Measurements from ENCODE around the gene GNB1L.
"Not testable (repeated sequence)": the region's sequence is repeated elsewhere in the genome, so short reads cannot be mapped to it uniquely, and the experiment has no call there.

Gene GNB1L

DNA sequence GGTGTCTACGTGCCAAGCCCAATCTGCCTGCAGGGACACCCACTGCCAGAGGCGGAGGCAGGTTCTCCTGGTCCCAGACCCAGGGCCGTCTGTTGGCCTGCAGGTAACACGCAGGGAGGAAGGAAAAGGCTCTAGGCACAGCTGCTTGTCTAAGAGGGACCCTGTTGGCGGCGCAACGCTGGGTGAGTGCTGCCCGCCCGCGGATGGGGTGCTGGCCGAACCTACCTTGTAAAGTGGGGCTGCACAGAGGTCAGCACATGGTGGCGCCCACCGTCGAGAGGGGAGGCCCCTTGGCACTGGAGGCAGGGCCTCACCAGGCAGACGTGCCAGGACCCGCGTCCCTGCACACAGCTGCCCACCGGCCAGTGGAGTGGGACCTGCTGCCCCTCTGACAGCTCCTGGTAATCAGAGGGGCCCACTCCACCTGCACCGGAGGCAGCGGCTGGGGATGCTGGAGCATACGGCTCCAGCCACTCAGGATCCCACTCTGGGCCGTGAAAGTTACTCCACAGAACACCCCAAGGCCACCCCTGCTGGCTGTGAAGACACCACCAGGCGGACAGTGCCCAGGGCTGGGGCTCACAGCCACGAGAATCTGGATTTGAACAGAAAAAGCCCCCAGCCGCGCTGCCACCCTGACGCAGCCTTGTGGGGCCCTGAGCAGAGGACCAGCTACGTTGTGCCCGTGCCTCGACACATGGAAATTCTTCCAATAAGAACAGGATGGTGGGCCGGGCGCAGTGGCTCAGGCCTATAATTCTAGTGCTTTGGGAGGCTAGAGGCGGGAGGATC is 70.1 kb downstream of the GNB1L start:
- in situ Hi-C loops (cut with MboI; ENCODE audit: low sequenced_read_pairs), result no loop called here

DNA sequence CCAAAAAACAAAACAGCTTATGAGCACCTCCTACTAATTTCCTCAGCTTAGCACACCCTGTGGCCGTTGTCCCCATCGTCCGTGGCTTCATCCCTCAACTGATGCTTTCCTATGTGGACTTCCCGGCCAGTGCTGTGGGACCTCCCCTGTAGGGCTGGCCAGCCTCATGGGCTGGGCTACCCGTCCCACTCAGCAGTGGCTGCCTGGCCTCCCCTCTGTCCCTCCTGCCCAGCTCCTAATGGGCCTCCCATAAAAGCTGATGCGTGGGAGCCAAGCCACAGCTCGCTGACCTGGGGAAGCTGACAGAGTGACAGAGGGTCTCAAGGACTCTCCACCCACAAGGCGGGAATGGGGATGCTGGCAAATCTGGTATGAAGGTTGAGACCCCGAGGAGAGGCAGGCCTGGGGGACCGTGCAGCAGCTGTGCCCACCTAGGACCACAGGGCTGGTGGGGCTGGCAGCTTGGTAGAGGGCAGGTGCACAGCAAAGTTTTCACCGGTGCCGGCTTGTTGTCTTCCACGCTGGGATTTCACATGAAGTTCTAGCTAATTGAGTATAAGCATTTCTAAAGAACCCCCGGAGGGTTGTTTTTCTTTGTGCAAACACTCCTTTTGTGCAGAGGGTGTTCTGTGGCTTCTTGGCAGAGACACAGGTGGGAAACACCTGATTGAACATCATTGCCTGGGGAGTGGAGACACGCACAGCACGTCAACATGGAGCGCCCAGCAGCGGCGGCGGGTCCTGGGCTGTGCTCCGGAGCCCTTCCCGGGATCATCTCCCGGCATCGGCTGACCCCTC is 70.9 kb downstream of the GNB1L start:
- in situ Hi-C loops (cut with MboI; ENCODE audit: low sequenced_read_pairs), result no loop called here

DNA sequence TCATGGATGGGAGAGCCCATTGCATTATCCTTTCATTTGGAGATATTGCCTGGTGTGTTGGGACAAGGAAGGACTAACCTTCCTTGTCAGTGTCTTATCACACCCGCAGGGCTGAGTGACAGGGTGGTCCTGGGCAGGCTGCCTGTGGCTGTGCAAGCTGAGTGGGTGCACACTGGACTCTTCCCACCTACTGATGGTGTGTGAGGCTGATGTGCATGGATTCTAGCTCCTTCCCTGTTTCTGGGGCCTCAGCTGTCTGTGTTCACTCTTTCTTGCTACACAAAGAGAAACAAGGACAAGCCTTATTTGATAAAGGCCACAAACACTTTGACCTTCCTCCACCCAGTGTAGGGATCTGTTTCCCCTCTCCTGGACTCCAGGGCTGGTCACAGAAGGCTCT is 72.1 kb downstream of the GNB1L start:
- in situ Hi-C loops (cut with MboI; ENCODE audit: low sequenced_read_pairs), result no loop called here

DNA sequence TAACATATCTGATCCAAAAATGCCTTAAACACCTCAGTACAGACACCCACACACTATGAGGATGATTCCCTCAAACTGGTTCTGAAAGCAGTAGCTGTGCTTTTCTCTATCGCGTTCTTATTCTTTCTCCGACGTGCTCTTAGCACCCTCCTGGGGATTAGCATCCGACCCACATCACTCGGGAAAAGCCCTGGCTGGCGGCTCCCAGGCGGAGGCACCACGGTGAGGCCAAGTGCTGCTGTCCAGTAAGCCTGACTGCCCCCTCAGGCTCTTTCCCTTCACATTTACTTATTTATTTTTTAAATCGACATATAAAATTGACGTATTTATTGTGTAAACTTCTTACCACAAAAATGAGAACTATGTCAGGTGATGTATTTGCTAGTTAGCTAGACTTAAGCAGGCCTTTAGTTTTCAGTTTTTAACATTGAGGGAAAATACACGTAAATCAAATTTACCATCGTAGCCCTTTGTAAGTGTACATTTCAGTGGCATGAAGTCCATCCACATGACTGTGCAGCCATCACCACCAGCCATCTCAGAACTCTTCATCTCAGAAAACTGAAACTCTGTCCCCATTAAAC is 74.9 kb downstream of the GNB1L start:
- in situ Hi-C loops (cut with MboI; ENCODE audit: low sequenced_read_pairs), result no loop called here

DNA sequence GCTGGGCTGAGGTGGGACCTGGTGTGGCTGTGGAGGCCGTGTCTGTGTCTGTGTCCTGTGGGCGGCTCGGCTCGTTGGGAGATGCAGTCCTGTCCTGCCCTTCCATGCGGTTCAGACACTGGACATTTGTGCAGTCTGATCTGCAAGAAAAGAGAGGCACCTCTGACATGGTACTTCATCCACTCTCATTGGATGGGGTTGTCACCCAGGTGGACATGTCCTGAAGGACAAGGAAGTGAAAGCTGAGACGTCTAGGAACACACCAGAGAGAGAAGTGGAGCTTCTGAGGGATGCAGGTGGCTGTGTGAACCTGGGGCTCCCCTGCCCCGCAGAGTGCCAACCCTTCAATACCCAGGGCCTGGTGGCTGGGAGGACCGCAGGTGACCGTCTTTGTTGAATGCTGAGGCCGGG is 75.7 kb downstream of the GNB1L start:
- in situ Hi-C loops (cut with MboI; ENCODE audit: low sequenced_read_pairs), result no loop called here

DNA sequence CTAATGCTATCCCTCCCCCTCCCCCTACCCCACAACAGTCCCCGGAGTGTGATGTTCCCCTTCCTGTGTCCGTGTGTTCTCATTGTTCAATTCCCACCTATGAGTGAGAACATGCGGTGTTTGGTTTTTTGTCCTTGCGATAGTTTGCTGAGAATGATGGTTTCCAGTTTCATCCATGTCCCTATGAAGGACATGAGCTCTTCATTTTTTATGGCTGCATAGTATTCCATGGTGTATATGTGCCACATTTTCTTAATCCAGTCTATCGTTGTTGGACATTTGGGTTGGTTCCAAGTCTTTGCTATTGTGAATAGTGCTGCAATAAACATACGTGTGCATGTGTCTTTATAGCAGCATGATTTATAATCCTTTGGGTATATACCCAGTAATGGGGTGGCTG is 77.5 kb downstream of the GNB1L start:
- in situ Hi-C loops (cut with MboI; ENCODE audit: low sequenced_read_pairs), result not testable (repeated sequence)

DNA sequence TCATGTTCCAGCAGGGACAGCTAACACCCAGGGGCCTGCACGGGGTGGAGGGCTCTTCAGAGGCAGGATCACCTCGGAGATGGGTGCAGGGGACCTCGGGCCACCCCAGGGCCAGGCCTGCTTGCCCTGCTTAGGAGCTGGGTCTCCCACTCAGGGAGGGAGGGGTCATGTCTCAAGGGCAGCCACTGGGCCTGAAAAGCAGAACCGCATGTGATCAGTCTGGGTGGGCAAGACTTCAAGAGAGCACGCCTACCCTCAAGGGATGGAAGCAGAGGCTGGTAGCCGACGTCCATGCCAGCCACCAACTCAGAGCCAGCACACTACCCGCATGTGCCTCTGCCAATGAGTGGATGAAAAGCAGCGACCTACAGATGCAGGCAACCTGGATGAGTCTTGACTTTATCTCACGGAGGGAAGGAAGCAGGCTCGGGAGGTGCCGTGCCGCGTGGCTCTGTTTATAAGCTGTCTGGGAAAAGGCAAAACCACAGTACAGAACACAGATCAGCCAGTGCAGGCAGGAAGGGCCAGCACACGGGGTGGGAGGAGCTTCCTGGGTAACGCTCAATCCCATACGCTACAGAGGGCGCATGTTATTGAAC is 78.1 kb downstream of the GNB1L start:
- in situ Hi-C loops (cut with MboI; ENCODE audit: low sequenced_read_pairs), result no loop called here

DNA sequence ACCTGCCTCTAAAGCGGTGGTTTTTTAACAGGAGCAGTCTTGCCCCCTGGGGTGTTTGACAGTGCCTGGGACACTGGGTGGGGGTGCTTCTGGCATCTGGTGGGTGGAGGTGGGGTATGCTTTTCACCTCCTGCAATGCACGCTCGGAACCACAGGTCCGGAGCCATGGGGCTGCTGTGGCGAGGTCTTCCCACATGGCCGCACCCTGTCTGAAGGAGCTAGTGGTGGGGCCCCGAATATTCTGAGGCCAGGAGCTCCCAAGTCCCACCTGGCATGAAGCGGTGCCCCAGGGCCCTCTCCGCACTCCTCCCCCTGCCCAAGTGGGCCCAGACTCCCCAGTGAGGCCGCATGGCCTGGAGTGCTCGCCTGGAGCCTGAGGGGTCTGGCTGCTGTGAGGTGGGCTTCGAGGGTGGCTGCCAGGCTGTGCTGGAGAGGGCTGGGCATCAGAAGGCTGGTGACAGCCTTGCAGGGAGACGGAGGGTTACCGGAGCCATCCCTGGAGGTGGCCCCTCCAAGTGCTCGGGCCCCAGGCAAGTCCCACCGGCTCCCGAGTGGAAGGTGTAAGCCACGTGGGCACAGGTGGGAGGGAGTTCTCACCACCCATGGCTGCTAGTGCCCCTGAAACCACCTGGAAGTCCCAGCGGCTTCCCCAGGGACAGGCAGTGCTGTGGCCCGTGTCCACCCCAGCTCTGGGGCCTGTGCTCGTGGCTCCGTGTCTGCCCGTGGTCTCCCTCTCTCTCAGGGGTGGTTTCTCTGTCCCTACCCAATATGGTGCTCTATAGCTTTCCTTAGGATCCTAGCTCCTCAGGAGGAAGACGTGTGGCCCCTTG is 79.0 kb downstream of the GNB1L start:
- in situ Hi-C loops (cut with MboI; ENCODE audit: low sequenced_read_pairs), result no loop called here

DNA sequence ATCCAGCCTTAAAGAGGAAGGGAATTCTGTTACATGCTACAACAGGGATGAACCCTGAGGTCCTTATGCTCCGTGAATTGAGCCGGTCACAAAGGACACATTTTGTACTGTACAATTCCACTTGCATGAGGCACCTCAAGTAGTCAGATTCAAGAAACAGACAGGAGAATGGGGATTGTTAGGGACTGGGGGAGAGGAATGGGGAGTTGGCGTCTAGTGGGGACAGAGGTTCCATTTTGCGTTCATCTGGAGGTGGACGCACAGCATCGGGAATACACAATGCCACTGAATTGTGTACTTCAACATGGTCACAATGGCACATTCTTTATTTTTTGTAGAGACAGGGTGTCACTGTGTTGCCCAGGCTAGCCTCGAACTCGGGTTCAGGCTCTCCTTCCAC is 80.0 kb downstream of the GNB1L start:
- in situ Hi-C loops (cut with MboI; ENCODE audit: low sequenced_read_pairs), result no loop called here

DNA sequence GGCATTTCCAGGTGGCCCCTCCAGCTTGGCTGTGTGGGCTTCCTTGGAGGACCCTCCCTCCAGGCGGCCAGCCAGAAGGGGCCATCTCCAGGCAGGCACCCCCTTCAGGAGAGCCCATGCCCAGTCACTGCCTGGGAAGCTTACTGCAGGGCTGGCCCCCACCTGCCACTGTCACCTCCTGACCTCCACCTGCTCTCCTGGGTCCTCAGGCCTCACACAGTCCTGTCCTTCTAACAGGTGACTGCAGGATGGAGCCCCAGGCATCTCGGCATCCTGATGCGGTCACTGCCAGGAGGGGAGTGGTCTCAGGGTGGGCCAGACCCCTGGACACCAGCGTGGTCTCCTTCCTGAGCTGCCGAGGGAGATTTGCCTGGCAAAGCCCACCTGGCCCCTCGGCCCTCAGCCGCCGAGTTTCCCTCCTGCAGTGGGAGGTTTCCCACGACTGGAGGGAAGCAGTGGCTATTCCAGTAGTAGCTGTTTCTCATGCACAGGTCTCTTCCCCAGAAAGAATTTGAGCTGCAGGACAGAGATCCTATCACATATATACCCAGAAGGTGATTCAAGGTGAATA is 81.1 kb downstream of the GNB1L start:
- in situ Hi-C loops (cut with MboI; ENCODE audit: low sequenced_read_pairs), result no loop called here

DNA sequence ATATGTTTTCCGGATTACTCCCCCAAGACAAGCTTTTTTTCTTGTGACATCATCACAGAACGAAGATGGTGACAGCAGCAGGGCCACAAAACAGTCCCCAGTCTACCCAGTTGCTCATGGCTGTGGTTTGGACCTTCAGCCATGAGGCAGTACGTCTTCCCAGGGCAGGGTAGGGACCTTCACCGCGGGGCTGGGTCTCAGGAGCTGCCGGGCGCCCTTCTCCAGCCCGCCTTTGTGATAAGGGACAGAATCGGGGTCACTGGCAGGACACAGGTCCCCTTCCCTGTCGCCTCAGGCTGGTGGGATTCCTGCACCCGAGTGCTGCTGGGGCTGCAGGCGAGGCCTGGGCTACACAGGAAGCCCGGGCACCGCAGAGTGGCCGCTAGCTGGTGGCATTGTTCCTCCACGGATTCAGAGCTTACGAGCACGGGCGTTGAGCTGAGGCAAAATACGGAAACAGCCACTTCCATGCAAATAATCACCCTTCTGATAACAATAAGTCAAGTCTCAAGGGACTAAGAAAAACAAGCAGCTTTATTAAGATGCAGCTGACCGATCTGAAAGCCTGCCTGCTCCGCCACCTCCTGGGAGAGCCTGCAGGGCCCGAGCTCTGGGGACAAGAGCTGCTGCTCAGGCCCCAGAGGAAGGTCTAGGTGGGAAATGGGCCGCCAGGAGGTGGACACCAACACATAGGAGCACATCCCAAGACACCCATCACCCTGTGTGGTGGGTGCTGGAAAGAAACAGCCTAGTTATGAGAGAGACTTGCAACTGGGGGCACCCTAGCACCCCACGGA is 81.8 kb downstream of the GNB1L start:
- in situ Hi-C loops (cut with MboI; ENCODE audit: low sequenced_read_pairs), result no loop called here

DNA sequence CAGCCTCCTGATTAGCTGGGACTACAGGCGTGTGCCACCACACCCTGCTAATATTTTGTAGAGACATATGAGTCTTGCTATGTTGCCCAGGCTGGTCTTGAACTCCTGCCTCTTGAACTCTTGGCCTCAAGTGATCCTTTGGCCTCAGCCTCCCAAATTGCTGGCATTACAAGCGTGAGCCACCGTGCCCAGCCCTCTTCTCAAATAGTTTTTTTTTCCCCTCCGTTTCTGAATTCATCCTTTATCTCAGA is 82.3 kb downstream of the GNB1L start:
- in situ Hi-C loops (cut with MboI; ENCODE audit: low sequenced_read_pairs), result no loop called here

DNA sequence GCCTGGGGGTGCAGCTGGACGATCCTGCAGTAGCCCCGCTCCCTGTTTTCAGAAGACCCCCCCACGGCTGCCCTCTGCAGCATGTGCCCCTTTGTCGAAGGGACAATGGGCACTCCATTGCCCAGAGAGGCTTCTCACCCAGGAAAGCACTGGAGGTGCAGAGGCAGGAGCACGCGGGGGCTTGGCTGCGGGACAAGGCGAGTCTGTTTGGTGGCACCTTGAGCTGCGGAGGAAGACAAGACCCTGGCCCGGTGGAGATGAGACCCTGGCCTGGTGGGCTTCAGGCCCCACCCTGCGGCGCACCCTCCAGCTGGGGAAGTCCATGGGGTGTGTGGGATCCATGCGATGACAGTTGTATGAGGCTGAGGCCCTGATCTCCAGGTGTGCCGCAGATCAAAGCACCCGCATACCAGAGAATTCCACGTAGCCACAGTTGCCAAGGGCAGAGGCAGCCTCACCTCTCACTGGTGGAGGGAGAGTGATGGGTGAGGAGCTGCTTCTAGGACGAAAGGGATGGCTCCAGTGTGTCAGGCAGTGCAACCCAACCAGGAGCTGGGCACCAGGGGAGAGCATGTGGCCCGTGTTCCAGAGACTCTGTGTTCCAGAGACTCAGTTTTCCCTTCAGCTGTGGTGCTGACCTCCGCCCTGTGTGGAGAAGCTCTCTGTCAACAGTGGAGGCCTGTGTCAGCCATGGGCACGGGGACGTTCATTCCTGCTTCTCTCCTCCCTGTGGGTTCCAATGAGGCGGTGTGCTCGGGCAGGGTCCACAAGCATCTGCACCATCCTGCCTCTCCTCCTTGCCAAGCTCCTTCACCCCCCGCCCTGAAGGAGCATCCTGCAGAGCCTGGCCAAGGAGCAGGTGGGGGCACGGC is 84.1 kb downstream of the GNB1L start:
- in situ Hi-C loops (cut with MboI; ENCODE audit: low sequenced_read_pairs), result no loop called here

DNA sequence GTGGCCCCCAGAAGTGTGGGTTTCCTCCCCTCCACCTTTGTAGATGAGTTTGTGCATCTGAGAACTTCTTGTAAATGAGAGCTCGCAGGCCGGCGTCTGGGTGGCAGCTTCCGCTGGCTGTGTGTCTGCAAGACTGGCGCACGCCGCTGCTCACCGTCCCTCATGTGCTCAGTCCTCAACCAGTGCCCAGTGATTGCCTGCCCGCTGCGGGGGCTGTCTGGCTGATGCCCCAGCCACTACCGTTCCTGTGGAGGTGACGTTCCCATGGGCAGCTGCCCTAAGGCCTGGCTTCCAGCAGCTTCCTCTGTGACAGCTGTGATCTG is 85.3 kb downstream of the GNB1L start:
- in situ Hi-C loops (cut with MboI; ENCODE audit: low sequenced_read_pairs), result no loop called here

DNA sequence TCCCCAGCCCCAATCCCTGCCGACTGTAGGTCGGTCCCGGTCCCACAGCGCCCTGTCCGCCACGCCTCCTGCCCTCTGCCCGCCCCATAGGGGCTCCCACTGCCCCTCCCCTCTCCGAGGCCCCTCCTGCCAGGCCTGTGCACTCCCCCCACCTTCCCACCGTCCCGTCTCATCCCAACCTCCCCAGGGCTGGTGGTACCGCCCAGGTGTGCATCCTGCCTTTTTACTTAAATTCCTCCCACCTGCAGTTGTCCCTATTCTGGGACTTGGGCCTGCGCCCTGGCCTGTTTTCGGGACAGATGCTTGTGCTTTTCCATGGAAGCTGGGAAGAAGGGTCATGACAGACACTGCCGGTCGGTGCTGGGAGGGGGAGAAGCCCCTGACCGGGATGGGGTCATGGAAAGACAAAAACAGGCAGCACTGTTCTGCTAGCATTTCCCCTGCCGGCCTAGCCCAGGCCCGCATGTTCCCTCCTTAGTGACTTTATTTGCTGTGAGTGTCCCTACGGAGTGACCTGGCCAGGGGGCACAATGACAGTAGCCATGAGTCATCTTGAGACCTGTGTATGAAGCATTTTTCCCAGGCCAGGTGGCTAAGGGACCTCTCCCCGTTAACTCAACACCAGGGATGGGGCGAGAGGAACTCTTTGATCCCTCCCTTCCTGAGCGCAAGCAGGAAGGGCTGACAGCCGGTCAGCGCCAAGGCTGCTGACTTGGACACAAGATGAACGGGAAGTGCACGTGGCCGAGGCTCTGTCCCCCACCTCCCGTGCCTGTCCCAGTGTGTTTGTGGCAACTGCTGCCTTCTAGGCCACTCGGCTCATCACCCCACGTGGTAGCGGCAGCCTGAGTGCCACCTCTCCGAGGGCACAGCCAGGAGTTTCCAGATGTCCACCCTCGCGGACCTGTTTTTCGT is 87.0 kb downstream of the GNB1L start:
- in situ Hi-C loops (cut with MboI; ENCODE audit: low sequenced_read_pairs), result no loop called here

DNA sequence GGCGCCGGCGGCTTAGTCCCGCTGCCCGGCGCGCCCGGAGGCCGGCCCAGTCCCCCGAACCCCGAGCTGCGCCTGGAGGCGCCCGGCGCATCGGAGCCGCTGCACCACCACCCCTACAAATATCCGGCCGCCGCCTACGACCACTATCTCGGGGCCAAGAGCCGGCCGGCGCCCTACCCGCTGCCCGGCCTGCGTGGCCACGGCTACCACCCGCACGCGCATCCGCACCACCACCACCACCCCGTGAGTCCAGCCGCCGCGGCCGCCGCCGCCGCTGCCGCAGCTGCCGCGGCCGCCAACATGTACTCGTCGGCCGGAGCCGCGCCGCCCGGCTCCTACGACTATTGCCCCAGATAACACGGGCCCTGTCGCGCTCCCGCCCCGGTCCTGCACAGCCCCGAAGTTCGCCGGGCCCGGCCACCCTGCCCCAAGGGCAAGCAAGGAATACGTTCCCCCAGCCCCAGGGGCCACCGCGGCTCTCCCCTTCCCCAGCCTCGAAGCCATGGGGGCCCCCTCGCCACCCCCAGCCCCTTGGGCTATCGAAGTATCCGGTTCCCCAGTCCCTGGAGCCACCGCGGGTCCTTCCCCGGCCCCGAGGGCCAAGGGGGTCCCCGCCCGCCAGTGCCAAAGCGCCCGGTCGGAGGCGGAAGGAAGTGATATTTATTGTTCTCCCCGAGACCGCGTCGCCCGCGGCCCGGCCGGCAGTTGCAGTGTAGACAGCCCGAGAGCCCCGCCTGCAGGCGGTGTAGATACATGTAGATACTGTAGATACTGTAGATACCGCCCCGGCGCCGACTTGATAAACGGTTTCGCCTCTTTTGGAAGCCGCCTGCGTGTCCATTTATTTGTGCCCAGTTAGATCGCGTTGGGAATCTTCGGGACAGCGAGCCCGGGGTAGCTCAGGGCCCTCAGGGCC is 87.9 kb downstream of the GNB1L start:
- in situ Hi-C loops (cut with MboI; ENCODE audit: low sequenced_read_pairs), result no loop called here

DNA sequence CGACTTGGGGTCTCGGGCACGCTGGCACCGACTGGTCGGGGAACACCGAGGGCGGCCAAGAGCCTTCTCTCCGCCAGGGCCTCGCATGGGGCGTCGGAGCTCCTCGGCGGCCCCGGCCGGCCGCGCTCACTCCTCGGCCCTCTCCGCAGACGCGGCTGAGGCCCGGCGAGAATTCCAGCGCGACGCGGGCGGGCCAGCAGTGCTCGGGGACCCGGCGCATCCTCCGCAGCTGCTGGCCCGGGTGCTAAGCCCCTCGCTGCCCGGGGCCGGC is 88.5 kb downstream of the GNB1L start:
- in situ Hi-C loops (cut with MboI; ENCODE audit: low sequenced_read_pairs), result no loop called here

Measured in HL-60/S4 treated with phorbol 12-myristate 13-acetate at 8.2 ng/mL for 4 days and 3 days (cell line).